Tibial artery (tissue), 4 donors: Measurements from ENCODE around the gene CCDC88A.
"Not testable (repeated sequence)": the region's sequence is repeated elsewhere in the genome, so short reads cannot be mapped to it uniquely, and the experiment has no call there.

Experiments used
- DNase-seq, 2 donors: peaks; one replicate each; pipeline ENCODE4 v3.0.0-alpha.2; 2019
- H3K27ac ChIP-seq, 2 donors: fragments of 200-600 bp; sonication (generic) in 1 of 2; 1 replicate in 1 of 2; 2 replicates in 1 of 2; pipeline ENCODE4 v1.5.1; 2018 to 2019; ENCODE audit warnings: mild to moderate bottlenecking in 1 of 2
- H3K27me3 ChIP-seq, 2 donors: fragments of 200-600 bp; sonication (generic) in 1 of 2; one replicate each; pipeline versions ENCODE4 v1.5.1 to v1.6.0; 2016 to 2019
- H3K36me3 ChIP-seq, 3 donors: fragments of 200-600 bp; sonication (generic) in 2 of 3; one replicate each; pipeline ENCODE4 v1.5.1; 2016 to 2019; ENCODE audit warnings: mild to moderate bottlenecking in 2 of 3
- H3K4me1 ChIP-seq, 4 donors: fragments of 200-600 bp; sonication (generic) in 2 of 4; 1 replicate in 3 of 4; 2 replicates in 1 of 4; pipeline ENCODE4 v1.5.1; 2016 to 2019
- H3K4me3 ChIP-seq, 2 donors: fragments of 200-600 bp; sonication (generic) in 1 of 2; 1 replicate in 1 of 2; 2 replicates in 1 of 2; pipeline ENCODE4 v1.5.1; 2018 to 2019; ENCODE audit warnings: mild to moderate bottlenecking in 2 of 2
- H3K9me3 ChIP-seq, 3 donors: fragments of 200-600 bp; sonication (generic) in 1 of 3; one replicate each; pipeline ENCODE4 v1.5.1; 2016 to 2019
- intact Hi-C: fragments of 100-400 bp; cut with DNase I; formaldehyde crosslinking; loops from one replicate; pipeline ENCODE4 v1.15.0; 2023; ENCODE audit warnings: low total_unique reads
- TF ChIP-seq, protein P1 (sequence below), 2 experiments: fragments of 200-600 bp in 1 of 2; fragments of 450-650 bp in 1 of 2; IDR thresholded peaks; one replicate each; pipeline ENCODE4 v1.5.1; 2017 to 2019; ENCODE audit warnings: antibody characterized with exemption in 2 of 2, mild to moderate bottlenecking in 1 of 2, moderate library complexity in 1 of 2

CCDC88A gene

DNA sequence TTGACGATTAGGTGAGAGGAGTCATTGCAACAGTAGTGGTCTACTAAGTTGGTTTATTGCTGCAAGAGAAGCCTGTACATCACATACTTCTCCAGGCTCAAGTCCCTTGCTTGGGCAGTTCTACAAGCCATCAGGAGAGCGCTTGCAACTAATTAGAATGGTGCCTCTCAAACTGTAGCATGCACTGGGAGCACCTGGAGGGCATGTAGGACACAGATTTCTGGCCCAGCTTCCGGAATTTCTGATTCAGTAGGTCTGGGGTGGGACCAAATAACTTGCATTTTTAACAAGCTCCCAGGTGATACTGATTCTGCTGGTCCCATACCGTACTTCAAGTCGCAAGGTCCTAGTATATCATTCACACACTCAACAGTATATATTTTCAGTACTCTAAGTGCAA, 34.5 kb upstream of the CCDC88A start:
- no peaks in the 10 kb centered on the region for H3K4me1 ChIP-seq
- intact Hi-C loops = no loop called here
- H3K9me3 ChIP-seq = no peaks in the 10 kb centered on the region
- H3K27me3 ChIP-seq = no peaks in the 10 kb centered on the region
- H3K4me3 ChIP-seq = no peak overlapping the region
- H3K36me3 ChIP-seq = no peaks in the 10 kb centered on the region
- TF ChIP-seq, protein P1, sequence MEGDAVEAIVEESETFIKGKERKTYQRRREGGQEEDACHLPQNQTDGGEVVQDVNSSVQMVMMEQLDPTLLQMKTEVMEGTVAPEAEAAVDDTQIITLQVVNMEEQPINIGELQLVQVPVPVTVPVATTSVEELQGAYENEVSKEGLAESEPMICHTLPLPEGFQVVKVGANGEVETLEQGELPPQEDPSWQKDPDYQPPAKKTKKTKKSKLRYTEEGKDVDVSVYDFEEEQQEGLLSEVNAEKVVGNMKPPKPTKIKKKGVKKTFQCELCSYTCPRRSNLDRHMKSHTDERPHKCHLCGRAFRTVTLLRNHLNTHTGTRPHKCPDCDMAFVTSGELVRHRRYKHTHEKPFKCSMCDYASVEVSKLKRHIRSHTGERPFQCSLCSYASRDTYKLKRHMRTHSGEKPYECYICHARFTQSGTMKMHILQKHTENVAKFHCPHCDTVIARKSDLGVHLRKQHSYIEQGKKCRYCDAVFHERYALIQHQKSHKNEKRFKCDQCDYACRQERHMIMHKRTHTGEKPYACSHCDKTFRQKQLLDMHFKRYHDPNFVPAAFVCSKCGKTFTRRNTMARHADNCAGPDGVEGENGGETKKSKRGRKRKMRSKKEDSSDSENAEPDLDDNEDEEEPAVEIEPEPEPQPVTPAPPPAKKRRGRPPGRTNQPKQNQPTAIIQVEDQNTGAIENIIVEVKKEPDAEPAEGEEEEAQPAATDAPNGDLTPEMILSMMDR (IDR thresholded peaks at IDR 0.05) = no peak
- no peak overlapping the region for H3K27ac ChIP-seq
- DNase-seq = no peak

DNA sequence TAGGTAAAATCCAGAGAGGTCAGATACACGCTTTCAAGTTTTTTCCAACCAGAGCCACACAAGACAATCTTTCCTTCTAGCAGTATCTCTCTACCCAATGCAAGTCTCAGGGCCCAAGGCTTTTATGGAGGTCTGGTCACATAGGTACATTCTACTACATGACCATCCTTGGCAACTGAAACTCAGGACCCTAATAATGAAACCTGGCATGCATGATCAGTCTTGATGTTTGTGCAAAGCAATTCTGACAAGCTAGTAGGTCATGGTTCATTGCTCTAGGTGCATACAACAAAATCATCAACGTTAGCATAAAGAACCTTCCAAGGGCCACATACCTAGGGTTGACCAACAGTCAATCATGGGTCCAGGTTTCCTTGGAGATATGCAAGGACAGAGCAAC, 33.2 kb upstream of the CCDC88A start:
- H3K27me3 ChIP-seq = no peaks in the 10 kb centered on the region
- no peak overlapping the region for H3K27ac ChIP-seq
- TF ChIP-seq, protein P1 (IDR thresholded peaks at IDR 0.05) = no peak
- DNase-seq = no peak
- intact Hi-C loops = no loop called here
- no peaks in the 10 kb centered on the region for H3K4me1 ChIP-seq
- no peak overlapping the region for H3K4me3 ChIP-seq
- no peaks in the 10 kb centered on the region for H3K36me3 ChIP-seq
- no peaks in the 10 kb centered on the region for H3K9me3 ChIP-seq

DNA sequence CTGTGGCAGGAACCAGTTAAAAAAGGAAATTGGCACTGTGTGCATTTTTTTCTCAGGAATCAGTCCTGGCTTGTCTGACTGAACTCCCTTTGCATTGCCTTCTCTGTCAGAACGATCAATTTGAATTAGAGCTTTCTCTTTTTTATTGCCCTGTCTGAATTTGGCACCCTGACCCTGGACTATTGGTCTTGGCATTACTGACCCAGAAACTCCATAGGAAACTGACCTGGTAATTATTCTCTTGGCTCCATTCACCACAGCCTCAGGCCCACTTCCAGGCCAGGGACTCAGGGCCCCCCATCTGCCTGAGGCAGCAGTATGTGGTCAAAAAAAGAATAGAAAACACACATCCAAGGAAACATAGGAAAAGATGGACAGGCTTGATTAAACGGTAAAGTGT, 32.0 kb upstream of the CCDC88A start:
- H3K36me3 ChIP-seq = no peaks in the 10 kb centered on the region
- TF ChIP-seq, protein P1 (IDR thresholded peaks at IDR 0.05) = no peak
- intact Hi-C loops = no loop called here
- no peak overlapping the region for H3K4me3 ChIP-seq
- no peak for DNase-seq
- H3K4me1 ChIP-seq = no peaks in the 10 kb centered on the region
- H3K9me3 ChIP-seq = no peaks in the 10 kb centered on the region
- H3K27ac ChIP-seq = no peak overlapping the region
- H3K27me3 ChIP-seq = no peaks in the 10 kb centered on the region

DNA sequence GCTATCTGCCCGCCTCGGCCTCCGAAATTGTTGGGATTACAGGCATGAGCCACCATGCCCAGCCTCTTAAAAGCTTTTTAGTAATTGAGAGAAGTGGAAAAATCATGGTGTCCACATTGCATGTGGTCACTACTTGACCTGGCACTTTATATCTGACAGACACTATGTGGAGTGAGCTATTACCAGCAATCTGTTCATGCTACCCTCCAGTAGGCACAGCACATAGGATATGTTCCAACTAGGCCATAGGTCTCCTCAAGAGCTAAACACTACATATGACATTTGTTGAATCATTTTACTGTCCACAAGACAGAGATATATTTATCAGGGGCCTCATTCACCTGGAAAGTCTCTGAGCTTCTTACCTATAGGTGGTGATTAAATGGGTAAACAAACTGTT, 30.4 kb upstream of the CCDC88A start:
- H3K4me1 ChIP-seq, DNase-seq, H3K36me3 ChIP-seq, H3K27ac ChIP-seq, H3K27me3 ChIP-seq, H3K4me3 ChIP-seq, H3K9me3 ChIP-seq, intact Hi-C loops: not testable (repeated sequence)

DNA sequence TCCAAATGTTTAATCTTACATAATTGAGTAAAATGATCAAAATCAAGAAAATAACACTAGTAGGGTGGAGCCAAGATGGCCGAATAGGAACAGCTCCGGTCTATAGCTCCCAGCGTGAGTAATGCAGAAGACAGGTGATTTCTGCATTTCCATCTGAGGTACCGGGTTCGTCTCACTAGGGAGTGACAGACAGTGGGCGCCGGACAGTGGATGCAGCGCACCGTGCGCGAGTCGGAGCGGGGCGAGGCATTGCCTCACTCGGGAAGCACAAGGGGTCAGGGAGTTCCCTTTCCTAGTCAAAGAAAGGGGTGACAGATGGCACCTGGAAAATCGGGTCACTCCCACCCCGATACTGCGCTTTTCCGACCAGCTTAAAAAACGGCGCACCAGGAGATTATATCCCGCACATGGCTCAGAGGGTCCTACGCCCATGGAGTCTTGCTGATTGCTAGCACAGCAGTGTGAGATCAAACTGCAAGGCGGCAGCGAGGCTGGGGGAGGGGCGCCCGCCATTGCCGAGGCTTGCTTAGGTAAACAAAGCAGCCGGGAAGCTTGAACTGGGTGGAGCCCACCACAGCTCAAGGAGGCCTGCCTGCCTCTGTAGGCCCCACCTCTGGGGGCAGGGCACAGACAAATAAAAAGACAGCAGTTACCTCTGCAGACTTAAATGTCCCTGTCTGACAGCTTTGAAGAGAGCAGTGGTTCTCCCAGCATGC, 22.5 kb upstream of the CCDC88A start:
- H3K27ac ChIP-seq, H3K4me1 ChIP-seq, H3K4me3 ChIP-seq, DNase-seq, intact Hi-C loops, H3K36me3 ChIP-seq, H3K9me3 ChIP-seq, H3K27me3 ChIP-seq: not testable (repeated sequence)

DNA sequence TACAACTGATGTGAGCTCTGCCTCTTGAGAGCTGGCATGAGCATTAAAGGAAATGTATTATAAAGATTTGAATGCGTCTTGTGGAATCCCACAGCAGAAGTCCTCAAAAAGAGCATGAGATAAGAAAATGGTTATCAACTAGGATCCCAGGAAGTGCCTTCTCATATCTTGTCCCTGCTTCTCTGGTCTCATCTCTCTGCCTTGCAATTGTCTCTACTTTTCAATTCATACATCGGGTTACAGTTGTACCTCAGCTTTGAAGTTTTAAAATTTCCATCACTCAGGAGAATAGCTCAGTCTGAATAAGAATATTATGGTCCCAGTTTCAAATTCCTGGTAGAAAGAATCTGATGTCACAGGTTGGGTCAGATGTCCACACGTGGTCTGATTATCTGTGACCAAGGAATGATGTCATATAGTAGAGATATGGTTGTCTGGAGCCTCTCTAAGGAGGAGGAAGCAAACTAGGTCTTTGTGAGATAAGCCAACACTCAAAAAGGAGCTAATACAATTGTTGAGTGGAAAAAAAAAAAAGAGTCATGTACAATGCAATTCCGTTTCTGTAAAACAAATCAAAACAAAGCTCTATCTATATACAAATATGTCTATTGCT, 21.7 kb upstream of the CCDC88A start:
- Histone ChIP-seq H3K4me3 (no peak overlapping the region), H3K9me3 (no peaks in the 10 kb centered on the region), H3K36me3 (no peaks in the 10 kb centered on the region), H3K4me1 (no peaks in the 10 kb centered on the region), H3K27me3 (no peaks in the 10 kb centered on the region), H3K27ac (no peak overlapping the region)
- TF ChIP-seq, protein P1 (IDR thresholded peaks at IDR 0.05) = no peak
- no peak for DNase-seq
- intact Hi-C loops = no loop called here
